ENCODE data around the gene MKI67. TPM values are rescaled to one million over a fixed set of nuclear protein-coding genes. Genes with fewer than 3 reads are reported as not detected.

Gene MKI67
- polyA plus RNA-seq, 1 donor, result 26.5 TPM

- Histone ChIP-seq H3K27ac (ENCODE audit: low read length) (no peak overlapping the region), H3K4me3 (ENCODE audit: low read length) (peak overlapping the region; percentile 68), H3K4me1 (ENCODE audit: control insufficient read depth, insufficient read depth, low read length) (peaks cover 11% of the 10 kb centered on the region), H3K9me3 (ENCODE audit: control insufficient read depth, low read depth, low read length) (no peaks in the 10 kb centered on the region), H3K27me3 (ENCODE audit: control insufficient read depth, insufficient read depth, low read length) (no peaks in the 10 kb centered on the region), H3K36me3 (ENCODE audit: control insufficient read depth, insufficient read depth, low read length) (no peaks in the 10 kb centered on the region)
- no peak for DNase-seq
- 38% methylated on average over 2 of the region's 11 CpGs for WGBS (ENCODE audit: insufficient coverage, low lambda C conversion rate)
Measured at GRCh38 chr10:128124813-128125403, 1.3 kb downstream of the MKI67 start.

- Histone ChIP-seq H3K4me3 (ENCODE audit: low read length) (no peak overlapping the region), H3K9me3 (ENCODE audit: control insufficient read depth, low read depth, low read length) (no peaks in the 10 kb centered on the region), H3K4me1 (ENCODE audit: control insufficient read depth, insufficient read depth, low read length) (peaks cover 11% of the 10 kb centered on the region), H3K27me3 (ENCODE audit: control insufficient read depth, insufficient read depth, low read length) (no peaks in the 10 kb centered on the region), H3K36me3 (ENCODE audit: control insufficient read depth, insufficient read depth, low read length) (no peaks in the 10 kb centered on the region), H3K27ac (ENCODE audit: low read length) (no peak overlapping the region)
- DNase-seq, result no peak
Measured at GRCh38 chr10:128123846-128124245, 2.4 kb downstream of the MKI67 start.

- WGBS (ENCODE audit: insufficient coverage, low lambda C conversion rate), result no CpG with 5 or more reads among the region's 2 CpGs
- Histone ChIP-seq H3K36me3 (ENCODE audit: control insufficient read depth, insufficient read depth, low read length) (peaks cover 3% of the 10 kb centered on the region), H3K27ac (ENCODE audit: low read length) (no peak overlapping the region), H3K4me1 (ENCODE audit: control insufficient read depth, insufficient read depth, low read length) (peaks cover 11% of the 10 kb centered on the region), H3K27me3 (ENCODE audit: control insufficient read depth, insufficient read depth, low read length) (no peaks in the 10 kb centered on the region), H3K9me3 (ENCODE audit: control insufficient read depth, low read depth, low read length) (no peaks in the 10 kb centered on the region), H3K4me3 (ENCODE audit: low read length) (no peak overlapping the region)
- DNase-seq, result no peak
Measured at GRCh38 chr10:128122931-128123330, 3.3 kb downstream of the MKI67 start.

DNA sequence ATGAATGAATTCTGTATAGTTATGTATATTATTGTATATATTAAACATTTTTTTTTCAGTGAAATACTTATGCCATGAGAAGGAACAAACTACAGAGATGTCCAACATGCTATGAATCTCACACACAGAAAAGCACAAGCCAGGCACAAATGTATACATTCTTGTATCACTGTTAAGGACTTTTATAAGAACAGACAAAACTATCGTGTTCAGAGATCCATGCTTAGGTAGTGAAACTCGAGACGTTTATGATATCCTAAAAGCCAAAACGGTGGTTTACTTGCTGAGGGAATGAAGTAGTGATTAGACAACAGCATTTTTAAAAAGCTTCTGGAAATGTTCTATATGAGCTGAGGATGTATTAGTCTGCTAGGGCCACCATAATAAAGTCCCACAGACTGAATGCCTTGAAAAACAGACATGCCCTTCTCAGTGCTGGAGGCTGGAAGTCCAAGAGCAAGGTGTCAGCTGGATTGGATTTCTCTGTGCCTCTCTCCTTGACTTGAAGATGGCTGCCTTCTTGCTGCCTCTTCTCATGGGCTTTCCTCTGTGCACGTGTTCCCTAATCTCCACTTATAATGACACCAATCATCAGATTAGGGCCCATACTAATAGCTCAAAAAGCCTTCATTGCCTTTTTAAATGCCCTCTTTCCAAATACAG lies 4.3 kb downstream of the MKI67 start:
- no peak overlapping the region for H3K4me3 ChIP-seq (ENCODE audit: low read length)
- WGBS (ENCODE audit: insufficient coverage, low lambda C conversion rate), result 100% methylated on average over 1 of the region's 5 CpGs
- H3K9me3 ChIP-seq (ENCODE audit: control insufficient read depth, low read depth, low read length), result no peaks in the 10 kb centered on the region
- H3K27me3 ChIP-seq (ENCODE audit: control insufficient read depth, insufficient read depth, low read length), result no peaks in the 10 kb centered on the region
- peaks cover 8% of the 10 kb centered on the region for H3K4me1 ChIP-seq (ENCODE audit: control insufficient read depth, insufficient read depth, low read length)
- H3K27ac ChIP-seq (ENCODE audit: low read length), result no peak overlapping the region
- peaks cover 5% of the 10 kb centered on the region for H3K36me3 ChIP-seq (ENCODE audit: control insufficient read depth, insufficient read depth, low read length)
- no peak for DNase-seq

DNA sequence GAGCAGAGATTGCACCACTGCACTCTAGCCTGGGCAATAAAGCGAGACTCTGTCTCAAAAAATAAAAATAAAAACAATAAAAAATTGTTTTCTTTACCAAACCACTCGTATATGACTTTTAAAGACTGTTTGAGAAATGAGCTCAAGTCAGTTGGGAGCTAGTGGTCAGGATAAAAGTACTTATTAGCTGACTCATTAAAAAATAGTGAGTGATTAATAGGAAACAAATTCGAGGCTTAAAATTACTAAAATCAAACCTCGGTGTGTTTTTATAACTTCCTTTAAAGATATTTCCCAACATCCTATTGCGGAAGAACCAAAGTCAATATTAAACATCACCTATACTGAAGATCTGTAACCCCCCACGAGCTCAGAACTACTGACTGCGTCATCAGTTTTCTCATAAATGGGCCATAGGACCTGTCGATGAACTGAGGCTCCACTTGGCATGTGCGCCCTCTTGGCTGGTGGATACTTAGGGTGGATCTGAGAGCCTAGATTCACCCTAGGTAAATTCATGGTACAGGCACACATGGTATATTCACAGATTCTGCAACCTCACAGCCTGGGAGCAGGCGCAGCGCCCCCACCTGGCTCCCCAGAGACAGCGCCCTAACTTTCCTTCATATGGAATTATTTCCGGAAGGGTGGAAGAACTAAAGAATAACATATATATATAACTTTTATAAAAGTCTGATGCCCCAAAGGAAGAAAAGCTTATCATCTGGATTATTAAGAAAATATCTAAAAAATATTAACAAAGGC lies 9.2 kb downstream of the MKI67 start:
- no peak overlapping the region for H3K4me3 ChIP-seq (ENCODE audit: low read length)
- H3K27ac ChIP-seq (ENCODE audit: low read length), result no peak overlapping the region
- no peaks in the 10 kb centered on the region for H3K9me3 ChIP-seq (ENCODE audit: control insufficient read depth, low read depth, low read length)
- DNase-seq, result no peak
- no peaks in the 10 kb centered on the region for H3K27me3 ChIP-seq (ENCODE audit: control insufficient read depth, insufficient read depth, low read length)
- peaks cover 31% of the 10 kb centered on the region for H3K36me3 ChIP-seq (ENCODE audit: control insufficient read depth, insufficient read depth, low read length)
- WGBS (ENCODE audit: insufficient coverage, low lambda C conversion rate), result 100% methylated on average over 1 of the region's 13 CpGs
- no peaks in the 10 kb centered on the region for H3K4me1 ChIP-seq (ENCODE audit: control insufficient read depth, insufficient read depth, low read length)

- no peak overlapping the region for H3K4me3 ChIP-seq (ENCODE audit: low read length)
- DNase-seq, result no peak
- peaks cover 3% of the 10 kb centered on the region for H3K4me1 ChIP-seq (ENCODE audit: control insufficient read depth, insufficient read depth, low read length)
- peaks cover 33% of the 10 kb centered on the region for H3K36me3 ChIP-seq (ENCODE audit: control insufficient read depth, insufficient read depth, low read length)
- H3K27ac ChIP-seq (ENCODE audit: low read length), result no peak overlapping the region
- H3K9me3 ChIP-seq (ENCODE audit: control insufficient read depth, low read depth, low read length), result no peaks in the 10 kb centered on the region
- WGBS (ENCODE audit: insufficient coverage, low lambda C conversion rate), result no CpG with 5 or more reads among the region's 4 CpGs
- no peaks in the 10 kb centered on the region for H3K27me3 ChIP-seq (ENCODE audit: control insufficient read depth, insufficient read depth, low read length)
Measured at GRCh38 chr10:128116187-128116586, 10.0 kb downstream of the MKI67 start.

DNA sequence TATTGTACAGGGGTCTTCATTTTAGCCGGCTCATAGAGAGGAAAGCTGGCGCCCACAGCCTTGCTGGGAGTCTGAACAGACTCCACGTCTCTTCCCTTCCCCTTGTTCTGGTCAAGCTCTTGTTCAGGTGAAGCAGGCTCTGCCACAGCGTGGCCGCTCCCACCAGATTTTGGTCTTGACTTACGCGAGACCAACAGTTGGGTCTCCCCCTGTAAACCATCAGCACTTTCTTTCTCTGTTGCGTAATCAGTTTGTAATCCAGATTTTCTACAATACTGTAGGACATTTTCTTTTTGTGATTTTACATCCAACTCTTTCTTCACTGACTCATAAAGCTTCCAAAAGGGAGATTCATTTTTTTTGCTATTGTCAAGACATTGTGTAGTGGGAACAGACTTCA lies 10.9 kb downstream of the MKI67 start:
- Histone ChIP-seq H3K9me3 (ENCODE audit: control insufficient read depth, low read depth, low read length) (no peaks in the 10 kb centered on the region), H3K4me3 (ENCODE audit: low read length) (no peak overlapping the region), H3K4me1 (ENCODE audit: control insufficient read depth, insufficient read depth, low read length) (peaks cover 8% of the 10 kb centered on the region), H3K36me3 (ENCODE audit: control insufficient read depth, insufficient read depth, low read length) (peaks cover 34% of the 10 kb centered on the region), H3K27me3 (ENCODE audit: control insufficient read depth, insufficient read depth, low read length) (no peaks in the 10 kb centered on the region), H3K27ac (ENCODE audit: low read length) (no peak overlapping the region)
- WGBS (ENCODE audit: insufficient coverage, low lambda C conversion rate), result 80% methylated on average over 1 of the region's 8 CpGs
- no peak for DNase-seq

DNA sequence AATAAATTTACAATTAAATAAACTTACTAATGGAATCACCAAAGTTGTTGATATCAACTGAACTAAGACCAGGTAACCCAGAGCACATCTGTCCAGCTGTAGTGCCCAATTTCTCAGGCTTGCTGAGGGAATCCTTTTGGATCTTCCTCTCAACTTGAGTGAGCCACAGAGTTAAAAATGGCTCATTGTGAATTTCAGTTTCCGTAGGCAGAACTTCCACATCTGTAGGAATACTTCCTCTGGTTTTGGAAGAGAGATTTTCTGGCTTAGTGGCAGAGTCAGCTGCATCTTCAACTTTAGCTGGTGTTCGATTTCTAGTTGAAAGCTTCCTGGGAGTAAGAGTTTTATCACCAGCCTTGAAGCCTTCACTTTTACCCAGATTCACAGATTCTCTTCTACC lies 11.3 kb downstream of the MKI67 start:
- H3K27ac ChIP-seq (ENCODE audit: low read length), result no peak overlapping the region
- peaks cover 8% of the 10 kb centered on the region for H3K4me1 ChIP-seq (ENCODE audit: control insufficient read depth, insufficient read depth, low read length)
- H3K9me3 ChIP-seq (ENCODE audit: control insufficient read depth, low read depth, low read length), result no peaks in the 10 kb centered on the region
- DNase-seq, result no peak
- peaks cover 37% of the 10 kb centered on the region for H3K36me3 ChIP-seq (ENCODE audit: control insufficient read depth, insufficient read depth, low read length)
- WGBS (ENCODE audit: insufficient coverage, low lambda C conversion rate), result 100% methylated on average over 1 of the region's 2 CpGs
- no peak overlapping the region for H3K4me3 ChIP-seq (ENCODE audit: low read length)
- no peaks in the 10 kb centered on the region for H3K27me3 ChIP-seq (ENCODE audit: control insufficient read depth, insufficient read depth, low read length)

DNA sequence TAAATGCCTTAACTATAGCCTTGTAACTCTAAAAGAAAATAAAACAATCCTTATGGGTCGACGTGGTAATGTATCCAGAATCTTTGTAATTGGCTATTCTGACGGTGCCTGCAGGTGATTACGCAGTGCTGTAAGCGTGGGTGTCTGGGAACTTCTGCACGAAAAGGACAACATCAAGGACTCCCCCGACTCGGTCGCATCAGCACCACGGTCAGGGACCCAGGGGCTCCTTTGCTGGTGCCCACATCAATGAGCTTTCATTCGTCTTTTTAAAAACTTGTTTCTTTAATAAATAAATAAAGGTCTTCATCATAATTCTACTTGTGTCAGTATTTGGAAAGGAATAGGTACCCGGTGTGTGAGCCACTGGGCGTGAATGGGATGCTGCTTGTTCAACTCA lies 13.2 kb downstream of the MKI67 start:
- Histone ChIP-seq H3K9me3 (ENCODE audit: control insufficient read depth, low read depth, low read length) (no peaks in the 10 kb centered on the region), H3K36me3 (ENCODE audit: control insufficient read depth, insufficient read depth, low read length) (peaks cover 51% of the 10 kb centered on the region), H3K4me1 (ENCODE audit: control insufficient read depth, insufficient read depth, low read length) (peaks cover 8% of the 10 kb centered on the region), H3K27ac (ENCODE audit: low read length) (no peak overlapping the region), H3K27me3 (ENCODE audit: control insufficient read depth, insufficient read depth, low read length) (no peaks in the 10 kb centered on the region), H3K4me3 (ENCODE audit: low read length) (no peak overlapping the region)
- 98% methylated on average over 10 of the region's 13 CpGs for WGBS (ENCODE audit: insufficient coverage, low lambda C conversion rate)
- DNase-seq, result no peak

GRCh38 chr10:128111696-128112095 lies 14.5 kb downstream of the MKI67 start:
- Histone ChIP-seq H3K36me3 (ENCODE audit: control insufficient read depth, insufficient read depth, low read length) (peaks cover 61% of the 10 kb centered on the region), H3K27me3 (ENCODE audit: control insufficient read depth, insufficient read depth, low read length) (no peaks in the 10 kb centered on the region), H3K4me3 (ENCODE audit: low read length) (no peak overlapping the region), H3K27ac (ENCODE audit: low read length) (no peak overlapping the region), H3K9me3 (ENCODE audit: control insufficient read depth, low read depth, low read length) (peaks cover 12% of the 10 kb centered on the region), H3K4me1 (ENCODE audit: control insufficient read depth, insufficient read depth, low read length) (peaks cover 8% of the 10 kb centered on the region)
- WGBS (ENCODE audit: insufficient coverage, low lambda C conversion rate), result 40% methylated on average over 2 of the region's 6 CpGs
- DNase-seq, result peak in 1 of 2 donors; percentile 72
